ENCODE results near the gene C9orf57.
"Not testable (repeated sequence)": the region's sequence is repeated elsewhere in the genome, so short reads cannot be mapped to it uniquely, and the experiment has no call there.

The C9orf57 gene

GRCh38 chr9:72060513-72060912 is at the start of gene C9orf57:
Gene C9orf57, minus strand, starts transcription at chr9:72060613. Its CDS starts 1,282 bp downstream, at chr9:72059331.
- no peak for FAIRE-seq

- no peak for FAIRE-seq
Observed at GRCh38 chr9:72102520-72102919, 42.1 kb upstream of the C9orf57 start.

GRCh38 chr9:72095520-72095919 is 35.1 kb upstream of the C9orf57 start:
- FAIRE-seq, result not testable (repeated sequence)

- no peak for FAIRE-seq
Observed at GRCh38 chr9:72092820-72093219, 32.4 kb upstream of the C9orf57 start.

- FAIRE-seq, result no peak
Observed at GRCh38 chr9:72089451-72090130, 29.2 kb upstream of the C9orf57 start.

- FAIRE-seq, result no peak
Observed at GRCh38 chr9:72082536-72082935, 22.1 kb upstream of the C9orf57 start.

- not testable (repeated sequence) for FAIRE-seq
Observed at GRCh38 chr9:72074666-72075065, 14.3 kb upstream of the C9orf57 start.

- no peak for FAIRE-seq
Observed at GRCh38 chr9:72065076-72065475, 4.7 kb upstream of the C9orf57 start.

- FAIRE-seq, result no peak
Observed at GRCh38 chr9:72052122-72052521, 8.3 kb downstream of the C9orf57 start.

GRCh38 chr9:72048850-72049249 is 11.6 kb downstream of the C9orf57 start:
- FAIRE-seq, result no peak

GRCh38 chr9:72046630-72047456 is 13.6 kb downstream of the C9orf57 start:
- no peak for FAIRE-seq

- no peak for FAIRE-seq
Observed at GRCh38 chr9:72044095-72044494, 16.3 kb downstream of the C9orf57 start.

- no peak for FAIRE-seq
Observed at GRCh38 chr9:72043576-72043975, 16.8 kb downstream of the C9orf57 start.

- FAIRE-seq, result no peak
Observed at GRCh38 chr9:72042928-72043327, 17.5 kb downstream of the C9orf57 start.

GRCh38 chr9:72041775-72042194 is 18.6 kb downstream of the C9orf57 start:
- peak; percentile 78 for FAIRE-seq

- FAIRE-seq, result no peak
Observed at GRCh38 chr9:72041369-72041768, 19.0 kb downstream of the C9orf57 start.

- no peak for FAIRE-seq
Observed at GRCh38 chr9:72039532-72039931, 20.9 kb downstream of the C9orf57 start.

- FAIRE-seq, result peak; percentile 29
Observed at GRCh38 chr9:72038890-72039410, 21.5 kb downstream of the C9orf57 start.

- FAIRE-seq, result no peak
Observed at GRCh38 chr9:72038408-72038807, 22.0 kb downstream of the C9orf57 start.

GRCh38 chr9:72037571-72037970 is 22.8 kb downstream of the C9orf57 start:
- FAIRE-seq, result no peak

- FAIRE-seq, result no peak
Observed at GRCh38 chr9:72030767-72031166, 29.6 kb downstream of the C9orf57 start.

GRCh38 chr9:72029986-72030385 is 30.4 kb downstream of the C9orf57 start:
- FAIRE-seq, result no peak

GRCh38 chr9:72025906-72026305 is 34.5 kb downstream of the C9orf57 start:
- FAIRE-seq, result no peak

- FAIRE-seq, result no peak
Observed at GRCh38 chr9:72023596-72023995, 36.8 kb downstream of the C9orf57 start.
